HG03108 (cell line): Measurements from ENCODE around the gene UBE2E1.
A peak's percentile ranks its signal among the peaks of the same experiment; 100 is the strongest.
"Not testable (repeated sequence)": the region's sequence is repeated elsewhere in the genome, so short reads cannot be mapped to it uniquely, and the experiment has no call there.

Experiments used
- ATAC-seq: cut with Tn5 transposase; IDR thresholded peaks from one replicate; pipeline ENCODE4 v1.9.1; 2021; ENCODE audit warnings: moderate library complexity; ENCODE audit not compliant: unreplicated experiment

Gene UBE2E1

DNA sequence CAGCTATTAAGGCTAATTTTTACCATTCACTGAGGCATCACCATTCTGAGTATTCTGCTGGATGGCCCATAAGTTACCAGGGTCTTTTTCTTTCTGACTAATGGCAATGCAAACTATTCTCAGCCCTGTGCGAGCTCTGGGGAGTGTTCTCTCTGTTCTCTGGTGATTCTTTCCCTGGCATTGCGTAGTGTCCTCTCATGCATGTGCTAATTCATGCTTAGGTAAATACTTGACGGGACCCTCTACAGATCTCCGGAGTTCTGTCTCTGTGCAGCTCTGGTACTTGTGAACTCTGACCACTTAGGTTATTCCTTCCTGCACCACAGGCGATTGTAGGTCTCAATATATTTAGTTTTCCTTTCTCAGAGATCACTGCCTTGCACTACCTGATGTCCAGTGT lies 34.8 kb downstream of the UBE2E1 start:
- no peak for ATAC-seq

DNA sequence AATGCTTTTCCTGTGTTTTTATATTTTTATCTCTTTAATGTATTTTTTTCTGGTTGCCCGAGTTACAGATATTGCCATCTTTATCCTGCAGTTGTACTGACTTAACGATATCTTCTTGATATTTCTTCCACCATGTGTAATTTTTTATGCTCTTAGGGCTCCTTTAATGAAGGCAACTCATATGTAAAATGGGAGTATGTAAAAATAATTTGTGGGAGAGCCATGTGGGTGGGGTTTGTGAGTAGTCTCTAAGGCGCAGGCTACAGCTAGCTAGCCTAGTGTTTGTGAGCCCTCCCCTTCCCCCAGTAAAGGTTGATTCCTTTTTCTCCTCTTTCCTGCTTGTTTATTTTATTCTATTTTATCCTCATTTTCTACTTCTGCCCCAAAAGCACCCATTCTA lies 38.1 kb downstream of the UBE2E1 start:
- ATAC-seq, result no peak

DNA sequence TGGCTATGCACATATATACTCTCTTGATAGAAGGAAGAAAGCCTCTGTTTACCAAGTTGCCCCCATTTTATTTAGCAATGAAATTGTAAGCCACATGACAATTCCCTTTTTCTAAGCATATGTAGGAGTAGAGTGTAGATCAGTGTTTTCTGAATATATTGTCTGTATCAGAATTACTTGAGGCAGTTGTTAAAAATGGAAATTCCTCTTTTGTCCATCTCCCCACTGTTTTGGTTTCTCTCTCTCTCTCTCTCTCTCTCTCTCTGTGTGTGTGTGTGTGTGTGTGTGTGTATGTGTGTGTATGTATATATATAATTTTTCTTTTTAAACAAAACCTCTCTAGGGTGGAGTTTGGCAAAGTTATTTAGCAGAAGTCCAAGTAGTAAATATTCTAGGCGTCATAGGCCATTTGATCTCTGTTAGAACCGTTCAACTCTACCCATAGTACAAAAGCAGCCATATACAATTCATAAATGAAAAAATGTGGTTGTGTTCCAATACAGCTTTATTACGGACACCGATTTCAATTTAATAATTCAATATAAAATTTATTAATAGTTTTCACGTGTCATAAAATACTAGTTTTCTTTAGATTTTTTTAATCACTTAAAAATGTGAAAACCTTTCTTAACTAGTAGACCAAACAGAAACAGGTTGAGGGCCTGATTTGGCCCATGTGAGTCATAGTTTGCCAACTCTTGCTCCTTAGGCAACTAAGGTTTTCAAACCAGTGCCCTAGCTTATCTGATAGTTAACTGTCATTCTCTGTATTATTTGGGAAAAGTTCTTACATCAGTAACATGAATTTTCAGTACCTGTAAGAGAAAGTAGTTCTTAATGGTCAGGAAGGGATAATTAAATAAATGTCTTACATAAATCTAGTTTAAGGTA lies 39.8 kb downstream of the UBE2E1 start:
- no peak for ATAC-seq

- not testable (repeated sequence) for ATAC-seq
Observed at GRCh38 chr3:23849462-23849861, 43.7 kb downstream of the UBE2E1 start.

GRCh38 chr3:23856286-23856685 lies 50.5 kb downstream of the UBE2E1 start:
- ATAC-seq, result no peak

GRCh38 chr3:23859012-23859743 lies 53.4 kb downstream of the UBE2E1 start:
- ATAC-seq, result no peak

DNA sequence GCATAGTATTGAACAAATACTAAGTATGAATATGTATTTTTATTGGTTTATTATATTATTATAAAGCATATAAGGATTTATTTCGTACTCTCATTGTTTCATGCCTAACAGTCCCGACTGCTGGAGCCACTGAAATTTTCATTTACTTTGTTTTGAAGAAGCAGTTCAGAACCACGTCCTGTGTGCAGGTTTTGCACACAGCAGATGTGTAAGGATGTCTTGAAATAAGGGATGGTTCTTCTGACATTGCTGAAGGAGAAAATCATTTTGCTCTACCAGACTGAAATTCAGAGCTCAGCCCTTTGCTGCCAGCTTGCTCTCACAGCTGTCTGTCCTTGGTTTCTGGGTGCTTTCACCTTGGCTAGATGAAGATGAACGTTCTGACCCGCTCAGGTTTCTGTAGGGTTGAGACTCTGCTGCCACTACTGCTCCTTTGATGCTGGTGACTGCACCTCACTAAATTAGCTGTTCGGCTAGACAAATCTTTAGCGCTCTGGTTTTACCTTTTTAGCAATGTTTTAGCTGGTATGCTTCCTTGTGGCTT lies 54.2 kb downstream of the UBE2E1 start:
- ATAC-seq, result no peak

GRCh38 chr3:23861689-23862088 lies 55.9 kb downstream of the UBE2E1 start:
- no peak for ATAC-seq

GRCh38 chr3:23863060-23863459 lies 57.3 kb downstream of the UBE2E1 start:
- no peak for ATAC-seq

DNA sequence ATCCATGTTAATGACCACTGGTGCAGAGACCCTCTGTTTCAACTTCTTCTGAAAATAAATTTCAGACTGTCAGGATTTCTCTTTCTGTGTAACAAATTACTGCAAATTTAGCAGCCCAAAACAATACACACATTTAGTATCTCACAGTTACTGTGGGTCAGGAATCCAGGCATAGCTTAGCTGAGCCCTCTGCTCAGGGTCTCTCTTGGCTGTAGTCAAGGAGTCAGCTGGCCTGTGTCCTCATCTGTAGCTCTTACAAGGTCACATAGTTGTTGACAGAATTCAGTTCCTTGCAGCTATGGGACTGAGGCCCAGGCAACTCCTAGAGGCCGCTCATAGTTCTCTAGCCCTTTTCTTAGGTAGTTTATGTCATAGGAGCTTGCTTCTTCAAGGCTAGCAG lies 59.2 kb downstream of the UBE2E1 start:
- no peak for ATAC-seq

DNA sequence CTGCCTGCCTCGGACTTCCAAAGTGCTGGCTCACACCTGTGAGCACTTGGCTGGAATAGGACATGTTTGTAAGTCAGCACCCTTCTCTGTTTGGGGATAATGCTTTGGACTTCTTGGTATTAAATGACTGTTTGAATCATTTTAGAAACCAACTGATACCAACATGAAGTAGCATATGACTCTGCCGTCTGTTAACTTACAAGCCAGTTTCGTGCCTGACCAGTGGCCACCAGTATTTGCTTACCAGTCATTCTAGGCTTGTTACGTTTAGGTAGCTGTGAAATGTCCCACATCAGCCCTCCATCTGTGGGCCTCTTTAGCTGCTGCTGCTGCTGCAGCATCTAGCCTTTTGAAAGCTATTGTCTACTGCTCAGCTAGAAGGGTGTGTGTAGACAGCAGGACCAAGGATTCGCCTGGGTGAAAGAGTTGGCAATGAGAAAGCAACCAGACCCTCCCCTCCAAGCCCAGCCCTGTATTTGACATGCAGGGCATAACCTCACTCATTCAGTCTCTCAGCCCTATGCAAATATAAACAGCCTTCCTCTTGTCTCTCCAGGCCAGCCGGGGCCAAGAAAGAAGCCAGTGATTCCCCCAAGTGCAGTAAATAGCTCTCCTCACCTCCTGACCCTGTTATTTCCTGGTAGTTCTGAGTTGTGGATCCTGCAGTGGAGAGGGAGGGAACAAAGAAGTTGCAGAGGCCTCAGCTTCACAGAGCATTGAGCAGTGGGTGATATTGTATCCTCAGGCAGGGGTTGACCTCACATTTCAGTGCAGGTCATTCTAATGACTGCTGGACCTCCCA lies 60.0 kb downstream of the UBE2E1 start:
- peak; percentile 83 for ATAC-seq

GRCh38 chr3:23867400-23867799 lies 61.6 kb downstream of the UBE2E1 start:
- no peak for ATAC-seq

DNA sequence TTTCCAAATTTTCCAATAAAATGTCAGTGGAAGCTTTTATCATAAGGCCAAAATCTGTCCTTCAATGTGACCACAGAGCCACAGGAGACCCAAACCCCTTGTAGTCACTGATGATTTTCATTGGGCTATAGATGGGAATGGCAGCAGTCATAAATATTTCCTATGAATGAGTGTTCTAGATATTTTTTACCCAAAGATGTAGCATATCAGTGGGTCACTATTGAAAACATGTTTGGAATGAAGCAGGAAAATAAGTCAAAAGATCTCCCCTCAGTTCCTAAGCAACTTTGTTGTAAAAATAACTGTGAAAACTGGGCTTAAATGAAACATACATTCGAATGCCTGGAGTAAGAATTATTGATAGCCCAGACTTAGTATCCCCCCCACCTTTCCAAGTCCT lies 62.1 kb downstream of the UBE2E1 start:
- ATAC-seq, result no peak

GRCh38 chr3:23869977-23870662 lies 64.4 kb downstream of the UBE2E1 start:
- ATAC-seq, result no peak

GRCh38 chr3:23870663-23871043 lies 64.9 kb downstream of the UBE2E1 start:
- not testable (repeated sequence) for ATAC-seq

DNA sequence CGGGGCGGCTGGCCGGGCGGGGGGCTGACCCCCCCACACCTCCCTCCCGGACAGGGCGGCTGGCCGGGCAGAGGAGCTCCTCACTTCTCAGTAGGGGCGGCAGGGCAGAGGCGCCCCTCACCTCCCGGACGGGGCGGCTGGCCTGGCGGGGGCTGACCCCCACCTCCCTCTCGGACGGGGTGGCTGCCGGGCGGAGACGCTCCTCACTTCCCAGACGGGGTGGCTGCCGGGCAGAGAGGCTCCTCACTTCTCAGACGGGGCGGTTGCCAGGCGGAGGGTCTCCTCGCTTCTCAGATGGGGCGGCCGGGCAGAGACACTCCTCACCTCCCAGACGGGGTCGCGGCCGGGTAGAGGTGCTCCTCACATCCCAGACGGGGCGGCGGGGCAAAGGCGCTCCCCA lies 65.6 kb downstream of the UBE2E1 start:
- not testable (repeated sequence) for ATAC-seq

DNA sequence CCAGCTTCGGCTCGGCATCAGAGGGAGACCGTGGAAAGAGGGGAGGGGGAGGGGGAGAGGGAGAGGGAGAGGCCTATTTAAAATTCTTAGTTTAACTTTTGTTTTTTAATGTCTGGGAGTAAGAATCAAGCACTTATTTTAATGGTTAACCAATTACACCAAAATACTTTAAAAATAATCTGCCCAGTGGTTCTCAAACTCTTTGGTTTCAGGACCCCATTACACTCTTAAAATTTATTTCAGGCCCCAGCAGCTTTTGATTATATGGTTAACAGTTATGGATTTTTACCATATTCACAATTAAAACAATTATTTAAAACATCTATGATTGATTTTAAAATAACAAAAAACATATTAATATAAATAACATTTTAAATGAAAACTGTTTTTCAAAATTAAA lies 66.6 kb downstream of the UBE2E1 start:
- no peak for ATAC-seq

DNA sequence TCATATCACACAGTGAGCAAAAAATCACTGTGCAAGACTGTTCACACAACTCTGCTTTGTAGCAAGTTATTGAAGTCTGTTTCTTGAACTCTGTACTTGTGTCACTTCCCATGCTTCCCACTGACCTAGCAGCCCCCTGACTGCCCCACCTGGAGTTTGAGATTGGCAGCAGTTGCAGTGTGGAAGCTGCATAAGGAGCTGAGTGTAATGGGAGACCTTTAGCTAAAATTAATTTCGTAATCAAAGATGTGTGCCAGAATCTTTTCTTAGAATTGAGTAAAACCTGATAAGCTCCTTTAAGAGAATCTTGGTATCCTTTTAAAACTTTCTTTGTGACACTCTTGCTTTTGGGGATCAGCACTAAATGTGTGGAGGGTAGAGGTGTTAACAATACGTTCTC lies 68.2 kb downstream of the UBE2E1 start:
- ATAC-seq, result no peak

GRCh38 chr3:23874359-23875112 lies 68.8 kb downstream of the UBE2E1 start:
- ATAC-seq, result no peak
